Keratinocyte (primary cell): ENCODE results near the gene DCTN1. TPM values are rescaled to one million over a fixed set of nuclear protein-coding genes. Genes with fewer than 3 reads are reported as not detected.

Experiments
- DNase-seq: peaks from one replicate; pipeline ENCODE4 v3.0.0-alpha.2; 2011; ENCODE audit warnings: low read depth, missing footprints, low spot score
- FAIRE-seq: peaks from 2 replicates; lab custom pipeline; 2011; peaks lifted over from hg19 to GRCh38; lab: Jason Lieb, UNC
- H2AFZ ChIP-seq: 2 replicates; pipeline ENCODE4 v1.6.0; 2012; ENCODE audit warnings: low read length, control low read depth, inconsistent platforms; ENCODE audit not compliant: control insufficient read depth
- H3K27ac ChIP-seq: 2 replicates; pipeline ENCODE4 v1.5.1; 2011; ENCODE audit warnings: low read length; ENCODE audit not compliant: control insufficient read depth, insufficient read depth
- H3K27me3 ChIP-seq: 3 replicates; pipeline ENCODE4 v1.6.0; 2011; ENCODE audit warnings: low read length; ENCODE audit not compliant: control insufficient read depth, insufficient read depth; ENCODE audit errors: extremely low read depth
- H3K36me3 ChIP-seq, 2 experiments: 2 replicates in 1 of 2; 3 replicates in 1 of 2; pipeline ENCODE4 v1.5.1; 2011; ENCODE audit warnings: low read length in 2 of 2, mild to moderate bottlenecking in 1 of 2; ENCODE audit not compliant: control insufficient read depth in 2 of 2, insufficient read depth in 2 of 2; ENCODE audit errors: extremely low read depth in 1 of 2
- H3K4me1 ChIP-seq: 3 replicates; pipeline ENCODE4 v1.5.1; 2011; ENCODE audit warnings: low read length; ENCODE audit not compliant: control insufficient read depth, insufficient read depth; ENCODE audit errors: extremely low read depth
- H3K4me2 ChIP-seq: 3 replicates; pipeline ENCODE4 v1.6.0; 2011; ENCODE audit warnings: low read depth, low read length; ENCODE audit not compliant: control insufficient read depth, insufficient read depth; ENCODE audit errors: extremely low read depth
- H3K4me3 ChIP-seq, 3 experiments: fragments of 200-600 bp in 1 of 3; sonication (generic) in 1 of 3; 2 replicates in 2 of 3; 3 replicates in 1 of 3; pipeline ENCODE4 v1.5.1; 2011 to 2016; ENCODE audit warnings: low read length in 3 of 3, mild to moderate bottlenecking in 3 of 3, control low read depth in 2 of 3, inconsistent platforms in 1 of 3, low read depth in 1 of 3, mixed read lengths in 1 of 3, mixed run types in 1 of 3, moderate library complexity in 1 of 3; ENCODE audit not compliant: control insufficient read depth in 2 of 3, insufficient read depth in 2 of 3; ENCODE audit errors: extremely low read depth in 1 of 3
- H3K79me2 ChIP-seq: 2 replicates; pipeline ENCODE4 v1.6.0; 2012; ENCODE audit warnings: low read length; ENCODE audit not compliant: control insufficient read depth, insufficient read depth
- H3K9ac ChIP-seq: 3 replicates; pipeline ENCODE4 v1.6.0; 2011; ENCODE audit warnings: low read length; ENCODE audit not compliant: control insufficient read depth, insufficient read depth; ENCODE audit errors: extremely low read depth
- H3K9me1 ChIP-seq: 3 replicates; pipeline ENCODE4 v1.6.0; 2011; ENCODE audit warnings: low read length; ENCODE audit not compliant: control insufficient read depth, insufficient read depth; ENCODE audit errors: extremely low read depth
- H3K9me3 ChIP-seq: 2 replicates; pipeline ENCODE4 v1.5.1; 2012; ENCODE audit warnings: low read depth, low read length; ENCODE audit not compliant: control insufficient read depth
- H4K20me1 ChIP-seq: 3 replicates; pipeline ENCODE4 v1.6.0; 2011; ENCODE audit warnings: low read length; ENCODE audit not compliant: control insufficient read depth, insufficient read depth; ENCODE audit errors: extremely low read depth
- CTCF ChIP-seq, 3 experiments: IDR thresholded peaks in 1 of 3; conservative IDR thresholded peaks in 1 of 3; optimal IDR thresholded peaks in 1 of 3; 2 replicates in 2 of 3; 3 replicates in 1 of 3; pipeline versions ENCODE3 to v1.5.1; 2011; ENCODE audit warnings: low read length in 3 of 3, mild to moderate bottlenecking in 3 of 3, moderate library complexity in 2 of 3, control low read depth in 1 of 3, inconsistent platforms in 1 of 3; ENCODE audit not compliant: insufficient read depth in 2 of 3; ENCODE audit errors: extremely low read depth in 1 of 3
- EZH2 ChIP-seq: IDR thresholded peaks from one replicate; pipeline ENCODE4 v1.6.1; 2012; ENCODE audit warnings: inconsistent platforms, mild to moderate bottlenecking, low read length, moderate library complexity
- dilution Hi-C: fragments of 300-500 bp; cut with MboI; formaldehyde crosslinking; loops from one replicate; pipeline ENCODE4 v1.7.0; 2020; ENCODE audit warnings: low sequenced_read_pairs; ENCODE audit not compliant: extremely low pct_ligation_motif_present
- polyA plus RNA-seq, 5 experiments: library from polyadenylated mRNA; depleted of rRNA in 3 of 5; stranded (reverse) in 3 of 5; stranded (forward) in 1 of 5; unstranded in 1 of 5; fragments of >200 nt; gene quantifications; 1 replicate in 1 of 5; 2 replicates in 3 of 5; 3 replicates in 1 of 5; pipeline versions ENCODE4 v1.2.1 to v1.2.3, GENCODE V29; 2011 to 2012; ENCODE audit warnings: missing spikeins in 2 of 5, low read depth in 1 of 5, low replicate concordance in 1 of 5

The DCTN1 gene
- polyA plus RNA-seq, 1 donor (not counting 4 experiments of a cell fraction or from before 2014, with no cell fraction given): 110 TPM

GRCh38 chr2:74314107-74314506, 66.0 kb downstream of the DCTN1 start:
- Histone ChIP-seq H3K9me1 (no peaks in the 10 kb centered on the region), H4K20me1 (no peaks in the 10 kb centered on the region), H3K27ac (no peak overlapping the region), H3K4me2 (no peak overlapping the region), H3K9me3 (no peaks in the 10 kb centered on the region), H3K4me1 (no peaks in the 10 kb centered on the region), H3K36me3 (no peaks in the 10 kb centered on the region), H2AFZ (no peak overlapping the region), H3K9ac (no peak overlapping the region), H3K27me3 (no peaks in the 10 kb centered on the region), H3K4me3 (no peak overlapping the region), H3K79me2 (no peaks in the 10 kb centered on the region)
- FAIRE-seq: no peak
- TF ChIP-seq EZH2 (no peak), CTCF (optimal IDR thresholded peaks at IDR 0.05 in 1 of 3, IDR thresholded peaks at IDR 0.05 in 1 of 3, conservative IDR thresholded peaks at IDR 0.05 in 1 of 3; ENCODE audit: extremely low read depth in 1 of 3, insufficient read depth in 2 of 3, low read length in 3 of 3) (no peak)
- no peak for DNase-seq
- dilution Hi-C loops: no loop called here

GRCh38 chr2:74313497-74313896, 66.6 kb downstream of the DCTN1 start:
- dilution Hi-C loops: no loop called here
- H3K4me2 ChIP-seq: no peak overlapping the region
- H3K9me3 ChIP-seq: no peaks in the 10 kb centered on the region
- H4K20me1 ChIP-seq: no peaks in the 10 kb centered on the region
- H3K9me1 ChIP-seq: no peaks in the 10 kb centered on the region
- no peaks in the 10 kb centered on the region for H3K36me3 ChIP-seq
- no peaks in the 10 kb centered on the region for H3K79me2 ChIP-seq
- no peak overlapping the region for H3K9ac ChIP-seq
- no peak for DNase-seq
- no peak overlapping the region for H3K27ac ChIP-seq
- TF ChIP-seq CTCF (optimal IDR thresholded peaks at IDR 0.05 in 1 of 3, IDR thresholded peaks at IDR 0.05 in 1 of 3, conservative IDR thresholded peaks at IDR 0.05 in 1 of 3; ENCODE audit: extremely low read depth in 1 of 3, insufficient read depth in 2 of 3, low read length in 3 of 3) (no peak), EZH2 (no peak)
- H3K27me3 ChIP-seq: no peaks in the 10 kb centered on the region
- H3K4me1 ChIP-seq: no peaks in the 10 kb centered on the region
- H2AFZ ChIP-seq: no peak overlapping the region
- FAIRE-seq: no peak
- no peak overlapping the region for H3K4me3 ChIP-seq
